Heart left ventricle (tissue), 16 donors: ENCODE results near the gene RNF144B. TPM values are rescaled to one million over a fixed set of nuclear protein-coding genes. Genes with fewer than 3 reads are reported as not detected.

ENCODE experiments used
- ATAC-seq, 4 donors: fragments of 200-7000 bp; cut with Tn5 transposase; one replicate each; pipeline ENCODE4 v1.9.1; 2020 to 2022; ENCODE audit warnings: moderate library complexity in 4 of 4, mild to moderate bottlenecking in 3 of 4, moderate number of reproducible peaks in 1 of 4
- DNase-seq, 5 donors: peaks; one replicate each; pipeline ENCODE4 v3.0.0-alpha.2; 2020
- H3K27ac ChIP-seq, 12 donors: fragments of 200-600 bp; sonication (generic) in 4 of 12; one replicate each; pipeline versions ENCODE4 v1.5.0 to v1.8.0; 2016 to 2022; ENCODE audit warnings: mild to moderate bottlenecking in 2 of 12
- H3K27me3 ChIP-seq, 9 donors: fragments of 200-600 bp; sonication (generic) in 2 of 9; one replicate each; pipeline versions ENCODE4 v1.5.1 to v1.8.0; 2016 to 2022; ENCODE audit warnings: mild to moderate bottlenecking in 3 of 9
- H3K36me3 ChIP-seq, 9 donors: fragments of 200-600 bp; sonication (generic) in 2 of 9; one replicate each; pipeline versions ENCODE4 v1.5.0 to v1.8.0; 2018 to 2022; ENCODE audit warnings: mild to moderate bottlenecking in 2 of 9
- H3K4me1 ChIP-seq, 12 donors: fragments of 200-600 bp; sonication (generic) in 4 of 12; one replicate each; pipeline versions ENCODE4 v1.5.0 to v1.8.0; 2016 to 2022; ENCODE audit warnings: mild to moderate bottlenecking in 3 of 12
- H3K4me3 ChIP-seq, 12 donors: fragments of 200-600 bp; sonication (generic) in 4 of 12; one replicate each; pipeline versions ENCODE4 v1.5.0 to v1.8.0; 2017 to 2022; ENCODE audit warnings: mild to moderate bottlenecking in 9 of 12, moderate library complexity in 4 of 12
- H3K9me3 ChIP-seq, 12 donors: fragments of 200-600 bp; sonication (generic) in 4 of 12; one replicate each; pipeline versions ENCODE4 v1.5.0 to v1.8.0; 2016 to 2022; ENCODE audit warnings: mild to moderate bottlenecking in 1 of 12
- CTCF ChIP-seq, 12 donors: fragments of 200-600 bp; sonication (generic) in 4 of 12; IDR thresholded peaks; one replicate each; pipeline versions ENCODE4 v1.5.0 to v1.8.0; 2018 to 2022; ENCODE audit warnings: antibody characterized with exemption in 12 of 12, mild to moderate bottlenecking in 5 of 12
- POLR2A ChIP-seq, 2 donors: fragments of 450-650 bp; IDR thresholded peaks; one replicate each; pipeline ENCODE4 v1.6.1; 2017; ENCODE audit warnings: antibody characterized with exemption in 2 of 2, mild to moderate bottlenecking in 2 of 2, moderate library complexity in 2 of 2
- WGBS, 4 donors: extraction: QIAGEN DNeasy Blood & Tissue Kit in 2 of 4; methylation state at CpG; one replicate each; pipeline versions ENCODE4 v1.1.5 to v1.1.7; 2013 to 2018; 5-methylcytosine and 5-hydroxymethylcytosine counted together
- intact Hi-C, 10 donors: fragments of 100-400 bp; cut with DNase I; formaldehyde crosslinking; loops; one replicate each; pipeline versions ENCODE4 v1.11.1 to v1.14.2; 2022
- polyA plus RNA-seq, 2 donors: library from polyadenylated mRNA; stranded (reverse); fragments of 200-250 nt; gene quantifications; one replicate each; pipeline ENCODE4 v1.2.3, GENCODE V29; 2013
- total RNA-seq, 9 donors: library from RNA; depleted of rRNA in 2 of 9; stranded (reverse); fragments of >200 nt in 2 of 9; fragmentation: NEBNext Ultra II Directional in 3 of 9; extraction: Animal tissue kit (Norgen Biotek cat#: 25700) in 3 of 9; gene quantifications; one replicate each; pipeline versions ENCODE4 v1.1.0 to v1.2.4, GENCODE V29; 2016 to 2023
- donor health status: ischemic (EF 13 %, LVEDD 7.1; RV severe dilation, severe dysfunction).
- donor health status: healthy with polysubstance abuse.
- donor health status: DM: no; HTN: yes; CAD: no.
- donor health status: DM: no; HTN: no; CAD: no.
- donor health status: ischemic (EF 25% LVEDD 6.9; RV normal size, moderate dysfunction).
- donor health status: ischemic (EF 25% LVEDD 5.7; RV mildly dilated, moderate dysfunction).
- donor health status: healthy.
- donor health status: DM: yes; HTN: yes; CAD: no.
- donor health status: ischemic (EF 35%, LVEDD 5.7; RV mildly dilated, moderate dysfunction).
- donor health status: nonischemic (EF 11% LVEDD 7.7; RV severe dilation, severe dysfunction).
- donor health status: DM: yes; HTN: yes; CAD: no.
- donor health status: PGD.
- donor health status: ischemic (EF 29% LVEDD 5.4; RV normal size, mild dysfunction).
- donor health status: nonischemic (EF 23%, LVEDD 6.1; RV moderate dilation, normal function).

RNF144B gene
- total and polyA plus RNA-seq, 11 donors, result 6.1 to 20.7 (median 9.6) TPM

- DNase-seq (no peak), ATAC-seq (no peak)
- peaks cover 0 to 52% (median 19%) of the 10 kb centered on the region in 12 donors for H3K4me1 ChIP-seq
- peak overlapping the region; percentile 2 to 91 (median 74) for H3K27ac ChIP-seq
- H3K36me3 ChIP-seq, result no peaks in the 10 kb centered on the region
- peak overlapping the region; percentile 50 to 83 (median 68) for H3K4me3 ChIP-seq
- no peaks in the 10 kb centered on the region for H3K27me3 ChIP-seq
- TF ChIP-seq CTCF (IDR thresholded peaks at IDR 0.05) (no peak), POLR2A (IDR thresholded peaks at IDR 0.05) (no peak)
- H3K9me3 ChIP-seq, result no peaks in the 10 kb centered on the region
- 4 to 21% (median 6%) methylated on average over 3 of the region's 3 CpGs for WGBS, 4 donors
- intact Hi-C loops, result loop anchor here in 3 of 10 donors (5.0 to 10.0 kb wide), 3 partner anchors 61 to 114 kb away; no protein-coding TSS in a partner anchor
These were observed 1.1 kb downstream of the RNF144B start for GRCh38 chr6:18388271-18388670.

- Histone ChIP-seq H3K36me3 (no peaks in the 10 kb centered on the region), H3K4me1 (peaks cover 0 to 57% (median 19%) of the 10 kb centered on the region in 12 donors), H3K27me3 (no peaks in the 10 kb centered on the region), H3K4me3 (peak overlapping the region in 11 of 12 donors; percentile 50 to 83 (median 69)), H3K27ac (peak overlapping the region; percentile 2 to 91 (median 74)), H3K9me3 (no peaks in the 10 kb centered on the region)
- DNase-seq (no peak), ATAC-seq (no peak)
- TF ChIP-seq CTCF (IDR thresholded peaks at IDR 0.05), result no peak
- TF ChIP-seq POLR2A (IDR thresholded peaks at IDR 0.05), result no peak
- intact Hi-C loops, result loop anchor here in 3 of 10 donors (5.0 to 10.0 kb wide), 3 partner anchors 62 to 113 kb away; no protein-coding TSS in a partner anchor
- WGBS, 4 donors, result 29 to 62% (median 36%) methylated on average over 1 of the region's 1 CpG
These were observed 1.8 kb downstream of the RNF144B start for GRCh38 chr6:18388942-18389341.

- ATAC-seq (no peak), DNase-seq (no peak)
- WGBS, 4 donors, result 19 to 50% (median 29%) methylated on average over 2 of the region's 2 CpGs
- no peaks in the 10 kb centered on the region for H3K9me3 ChIP-seq
- peak overlapping the region in 11 of 12 donors; percentile 2 to 91 (median 75) for H3K27ac ChIP-seq
- no peaks in the 10 kb centered on the region for H3K36me3 ChIP-seq
- H3K4me1 ChIP-seq, result peaks cover 0 to 57% (median 19%) of the 10 kb centered on the region in 12 donors
- TF ChIP-seq POLR2A (IDR thresholded peaks at IDR 0.05), result no peak
- no peak for TF ChIP-seq CTCF (IDR thresholded peaks at IDR 0.05)
- H3K4me3 ChIP-seq, result peak overlapping the region in 11 of 12 donors; percentile 50 to 83 (median 69)
- no peaks in the 10 kb centered on the region for H3K27me3 ChIP-seq
- intact Hi-C loops, result loop anchor here in 3 of 10 donors (5.0 to 10.0 kb wide), 3 partner anchors 62 to 113 kb away; no protein-coding TSS in a partner anchor
These were observed 2.3 kb downstream of the RNF144B start for GRCh38 chr6:18389479-18389878.

GRCh38 chr6:18390476-18390875, 3.3 kb downstream of the RNF144B start:
- intact Hi-C loops, result loop anchor here in 1 of 10 donors (10.0 kb wide), 1 partner anchor 114 kb away; no protein-coding TSS in a partner anchor
- DNase-seq (no peak), ATAC-seq (no peak)
- no peak for TF ChIP-seq POLR2A (IDR thresholded peaks at IDR 0.05)
- no peak for TF ChIP-seq CTCF (IDR thresholded peaks at IDR 0.05)
- peaks cover 0 to 62% (median 18%) of the 10 kb centered on the region in 12 donors for H3K4me1 ChIP-seq
- peak overlapping the region in 1 of 12 donors; percentile 91 for H3K27ac ChIP-seq
- no peaks in the 10 kb centered on the region for H3K9me3 ChIP-seq
- WGBS, 4 donors, result 55 to 66% (median 58%) methylated on average over 2 of the region's 2 CpGs
- no peaks in the 10 kb centered on the region for H3K27me3 ChIP-seq
- H3K36me3 ChIP-seq, result peaks cover 0 to 4% (median 0%) of the 10 kb centered on the region in 9 donors
- peak overlapping the region in 11 of 12 donors; percentile 5 to 83 (median 66) for H3K4me3 ChIP-seq
